ENCODE data around the gene KRTAP19-1.

DNA sequence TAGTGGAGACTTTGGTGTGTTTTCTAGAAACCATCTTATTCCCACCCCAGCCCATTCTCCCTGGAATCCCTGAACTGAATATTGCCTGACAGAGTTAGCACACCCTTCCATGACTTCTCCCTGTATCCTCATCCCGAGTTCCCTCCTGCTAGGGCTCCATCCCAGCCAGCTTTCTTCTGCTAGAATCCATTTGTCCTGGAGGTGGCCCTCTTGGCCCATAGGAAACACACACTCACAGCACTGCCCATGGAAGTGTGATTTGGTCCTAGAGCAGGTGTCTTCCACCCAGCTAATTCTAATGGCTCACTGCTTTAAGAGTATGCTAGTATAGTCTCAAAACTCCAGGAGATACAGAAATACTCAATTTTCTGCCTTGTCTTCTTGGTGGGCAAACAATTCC is 36.0 kb downstream of the KRTAP19-1 start:
- TF ChIP-seq, protein P1, sequence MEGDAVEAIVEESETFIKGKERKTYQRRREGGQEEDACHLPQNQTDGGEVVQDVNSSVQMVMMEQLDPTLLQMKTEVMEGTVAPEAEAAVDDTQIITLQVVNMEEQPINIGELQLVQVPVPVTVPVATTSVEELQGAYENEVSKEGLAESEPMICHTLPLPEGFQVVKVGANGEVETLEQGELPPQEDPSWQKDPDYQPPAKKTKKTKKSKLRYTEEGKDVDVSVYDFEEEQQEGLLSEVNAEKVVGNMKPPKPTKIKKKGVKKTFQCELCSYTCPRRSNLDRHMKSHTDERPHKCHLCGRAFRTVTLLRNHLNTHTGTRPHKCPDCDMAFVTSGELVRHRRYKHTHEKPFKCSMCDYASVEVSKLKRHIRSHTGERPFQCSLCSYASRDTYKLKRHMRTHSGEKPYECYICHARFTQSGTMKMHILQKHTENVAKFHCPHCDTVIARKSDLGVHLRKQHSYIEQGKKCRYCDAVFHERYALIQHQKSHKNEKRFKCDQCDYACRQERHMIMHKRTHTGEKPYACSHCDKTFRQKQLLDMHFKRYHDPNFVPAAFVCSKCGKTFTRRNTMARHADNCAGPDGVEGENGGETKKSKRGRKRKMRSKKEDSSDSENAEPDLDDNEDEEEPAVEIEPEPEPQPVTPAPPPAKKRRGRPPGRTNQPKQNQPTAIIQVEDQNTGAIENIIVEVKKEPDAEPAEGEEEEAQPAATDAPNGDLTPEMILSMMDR (IDR thresholded peaks at IDR 0.05), result no peak
- TF ChIP-seq POLR2A (IDR thresholded peaks at IDR 0.05), result no peak
- TF ChIP-seq EP300 (IDR thresholded peaks at IDR 0.05; ENCODE audit: low read depth), result no peak
